Measurements from ENCODE around the gene ANKRD37.
A peak's percentile ranks its signal among the peaks of the same experiment; 100 is the strongest.

Gene ANKRD37

DNA sequence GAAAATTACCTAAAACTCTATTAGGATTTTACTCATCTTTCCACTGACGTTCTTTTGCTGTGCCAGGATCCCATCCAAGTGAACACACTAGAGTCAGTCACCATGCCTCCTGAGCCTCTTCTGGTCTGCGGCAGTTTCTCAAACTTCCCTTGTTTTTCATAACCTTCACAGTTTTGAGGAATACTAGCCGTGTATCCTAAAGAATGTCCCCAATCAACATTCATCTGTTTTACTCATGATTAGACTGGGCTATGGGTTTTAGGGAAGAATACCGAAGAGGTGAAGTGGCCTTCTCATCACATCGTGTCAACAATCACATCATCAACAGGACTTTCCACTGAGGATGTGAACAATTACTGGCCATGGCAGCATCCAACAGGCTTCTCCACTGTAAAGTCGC, 5.7 kb upstream of the ANKRD37 start:
- no peak for TF ChIP-seq ZNF274 (IDR thresholded peaks at IDR 0.05; ENCODE audit: low read depth, low read length)
- no peak overlapping the region for H3K4me3 ChIP-seq (ENCODE audit: low read length)

DNA sequence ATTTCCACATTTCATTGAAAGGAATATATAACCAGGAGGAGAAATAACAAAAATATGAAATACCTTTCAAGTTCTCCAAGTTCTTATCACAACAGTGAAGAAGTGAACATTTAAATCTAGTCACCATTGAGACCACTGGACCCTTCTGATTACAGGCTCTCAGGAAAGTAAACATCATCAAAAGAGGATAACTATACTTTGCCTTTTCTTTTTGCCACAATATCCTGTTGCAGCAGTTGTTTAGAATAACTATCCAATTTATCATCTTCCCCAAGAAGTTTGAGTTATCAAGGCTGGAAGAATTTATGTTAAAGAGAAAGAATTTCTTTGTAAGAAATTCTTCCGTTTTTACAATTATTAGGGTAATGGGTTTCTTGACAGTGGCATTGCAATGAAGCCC, 4.5 kb upstream of the ANKRD37 start:
- H3K4me3 ChIP-seq (ENCODE audit: low read length): no peak overlapping the region
- TF ChIP-seq ZNF274 (IDR thresholded peaks at IDR 0.05; ENCODE audit: low read depth, low read length): no peak

DNA sequence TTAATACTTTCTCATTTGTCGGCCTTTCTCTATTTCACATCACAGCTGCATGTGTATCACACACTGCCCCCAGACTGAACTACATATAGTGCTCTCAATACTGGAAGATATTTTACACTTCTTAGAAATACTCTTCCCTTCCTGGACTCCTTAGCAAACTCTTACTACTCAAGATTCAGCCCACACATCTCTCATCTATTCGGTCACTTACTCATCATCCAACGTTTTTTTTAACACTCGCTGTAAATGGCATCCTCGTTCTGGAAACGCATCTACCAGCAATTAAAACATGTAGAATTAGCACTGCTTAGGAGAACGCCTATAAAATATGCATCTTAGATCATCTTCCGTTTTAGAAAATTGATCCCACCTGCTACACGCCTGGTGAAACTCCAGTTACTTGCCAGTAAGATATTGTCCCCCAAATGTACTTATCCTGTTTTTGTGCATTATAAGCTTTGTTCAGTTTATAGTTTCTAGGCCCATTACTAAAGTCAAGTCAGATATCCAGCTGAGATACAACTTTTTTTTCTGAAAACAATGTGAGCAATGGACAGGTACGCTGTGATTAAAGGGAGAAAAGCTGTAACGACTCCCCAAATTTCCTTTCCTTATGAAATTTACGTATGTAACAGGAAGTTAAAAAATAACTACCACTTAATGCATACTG, 1.9 kb upstream of the ANKRD37 start:
- no peak for TF ChIP-seq ZNF274 (IDR thresholded peaks at IDR 0.05; ENCODE audit: low read depth, low read length)
- peak overlapping the region; percentile 71; the same call in 1 of the 2 replicates for H3K4me3 ChIP-seq (ENCODE audit: low read length)

DNA sequence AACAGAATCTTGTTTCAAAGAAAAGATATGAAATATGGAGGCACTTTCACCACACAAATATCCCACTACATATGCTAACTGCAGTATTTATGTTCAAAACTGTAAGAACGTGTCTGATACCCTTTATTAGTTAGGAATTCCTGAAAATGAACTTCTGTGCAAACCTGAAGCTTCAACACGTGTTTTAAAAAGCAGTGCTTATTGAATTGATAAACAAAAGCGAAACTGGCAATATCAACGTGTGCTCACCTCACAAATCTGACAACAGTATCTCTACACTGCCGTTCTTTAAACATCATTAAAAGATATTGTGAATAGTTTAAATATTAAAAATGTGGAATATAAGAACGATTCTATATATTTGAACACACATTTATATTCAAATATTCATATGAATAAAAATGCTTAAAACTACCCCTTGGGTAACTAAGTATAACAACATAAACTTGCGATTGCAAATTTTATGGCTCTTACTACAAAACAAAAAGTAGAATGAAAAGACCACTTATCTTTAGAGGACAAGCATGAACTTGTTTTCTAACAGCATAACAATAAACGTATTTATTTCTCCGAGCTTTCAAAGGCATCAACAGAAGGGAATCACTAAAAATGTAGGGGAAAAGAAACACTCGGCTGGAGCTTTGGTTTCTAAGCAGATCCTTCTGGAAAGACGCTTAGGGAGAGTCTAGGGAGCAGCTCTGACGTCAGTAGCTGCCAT, 1.2 kb upstream of the ANKRD37 start, which contains the start of gene LRP2BP:
LRP2BP (minus strand) TSS at position 687 of the 718 bp plus-strand sequence. CDS start 17,738 bp downstream, outside the sequence.
- TF ChIP-seq ZNF274 (IDR thresholded peaks at IDR 0.05; ENCODE audit: low read depth, low read length): no peak
- peak within 1 kb of the TSS; percentile 71 for H3K4me3 ChIP-seq (ENCODE audit: low read length)

DNA sequence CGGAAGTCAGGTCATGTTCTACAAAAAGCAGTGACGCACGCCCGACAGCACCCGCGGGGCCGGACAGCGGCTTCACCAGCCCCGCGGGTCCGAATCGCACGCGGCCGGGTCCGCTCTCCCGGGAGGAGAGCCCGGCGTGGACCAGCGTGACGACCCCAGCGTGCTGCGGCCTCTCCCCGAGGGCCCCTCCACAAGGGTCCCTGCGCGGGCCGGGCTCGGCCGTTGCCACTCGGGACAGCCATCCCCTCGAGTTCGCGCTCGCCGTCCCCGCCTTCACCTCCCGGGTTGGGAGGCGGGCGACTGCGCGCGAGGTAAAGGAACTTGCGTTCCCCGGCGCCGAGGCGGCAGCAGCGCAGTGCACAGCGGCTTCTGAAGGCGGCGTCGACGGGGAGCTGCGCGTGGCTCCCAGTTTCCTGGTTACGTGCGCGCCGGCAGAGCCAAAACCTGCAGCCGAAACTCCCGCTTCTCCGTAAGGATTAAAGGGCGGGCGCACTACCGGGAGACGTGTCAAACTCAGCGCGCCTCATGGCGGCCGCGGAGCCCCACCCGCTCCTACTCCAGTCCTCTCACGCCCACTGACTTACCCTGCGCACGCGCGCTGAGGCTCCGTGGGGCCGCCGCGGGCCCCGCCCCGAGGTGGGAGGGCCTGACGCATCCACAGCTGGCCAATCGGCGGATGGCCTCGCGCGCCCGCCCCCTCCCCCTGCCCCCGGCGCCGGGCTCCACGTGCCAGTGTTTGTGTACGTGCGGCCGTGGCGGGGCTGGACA, 501 bp upstream of the ANKRD37 start:
- peak overlapping the region; percentile 71 for H3K4me3 ChIP-seq (ENCODE audit: low read length)
- TF ChIP-seq ZNF274 (IDR thresholded peaks at IDR 0.05; ENCODE audit: low read depth, low read length): no peak

DNA sequence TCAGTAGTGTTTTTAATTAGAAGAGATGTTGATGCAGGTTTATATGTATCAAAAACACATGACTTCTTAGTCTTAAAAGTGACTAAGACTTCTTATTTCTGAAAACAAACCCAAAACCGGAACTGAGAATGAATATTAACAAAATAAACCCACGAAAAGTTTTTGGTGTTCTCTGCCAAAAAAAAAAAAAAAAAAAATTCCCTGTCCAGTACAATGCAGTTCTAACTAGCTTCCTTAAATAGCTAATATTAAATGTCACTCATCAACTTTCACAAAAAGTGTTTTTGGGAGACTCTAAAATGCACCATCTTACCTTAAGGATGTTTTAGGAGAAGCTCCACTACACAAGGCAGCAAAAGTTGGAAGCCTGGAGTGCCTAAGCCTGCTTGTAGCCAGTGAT, 2.0 kb downstream of the ANKRD37 start:
- no peak overlapping the region for H3K4me3 ChIP-seq (ENCODE audit: low read length)
- no peak for TF ChIP-seq ZNF274 (IDR thresholded peaks at IDR 0.05; ENCODE audit: low read depth, low read length)

DNA sequence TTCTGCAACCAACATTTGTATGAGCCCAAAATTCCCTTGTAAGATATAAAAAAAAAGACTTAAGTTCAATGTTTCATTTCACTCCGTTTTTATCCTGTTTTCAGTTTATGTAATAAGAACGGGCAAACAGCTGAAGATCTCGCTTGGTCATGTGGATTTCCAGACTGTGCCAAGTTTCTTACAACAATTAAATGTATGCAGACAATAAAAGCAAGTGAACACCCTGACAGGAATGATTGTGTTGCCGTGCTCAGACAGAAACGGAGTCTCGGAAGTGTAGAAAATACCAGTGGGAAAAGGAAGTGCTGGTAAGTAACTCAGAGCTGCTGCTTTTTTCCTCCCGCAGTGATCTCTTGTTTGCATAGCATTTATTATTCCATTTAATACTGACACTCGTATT, 2.8 kb downstream of the ANKRD37 start:
- no peak overlapping the region for H3K4me3 ChIP-seq (ENCODE audit: low read length)
- TF ChIP-seq ZNF274 (IDR thresholded peaks at IDR 0.05; ENCODE audit: low read depth, low read length): no peak

DNA sequence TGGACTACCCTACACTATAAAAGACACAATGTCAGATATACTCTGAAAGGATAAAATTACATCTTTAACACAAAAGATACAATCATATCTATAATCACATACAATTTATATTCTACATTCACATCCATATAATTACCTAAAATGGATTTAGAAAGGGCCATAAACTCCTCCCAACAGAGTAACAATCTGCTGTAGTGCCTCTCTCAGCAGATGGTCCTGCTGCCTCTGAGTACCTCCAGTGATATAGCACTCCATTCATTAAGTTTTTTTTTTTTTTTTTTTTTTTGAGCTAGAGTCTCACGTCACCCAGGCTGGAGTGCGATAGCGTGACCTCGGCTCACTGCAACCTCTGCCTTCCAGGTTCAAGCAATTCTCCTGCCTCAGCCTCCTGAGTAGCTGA, 7.4 kb downstream of the ANKRD37 start:
- no peak for TF ChIP-seq ZNF274 (IDR thresholded peaks at IDR 0.05; ENCODE audit: low read depth, low read length)

DNA sequence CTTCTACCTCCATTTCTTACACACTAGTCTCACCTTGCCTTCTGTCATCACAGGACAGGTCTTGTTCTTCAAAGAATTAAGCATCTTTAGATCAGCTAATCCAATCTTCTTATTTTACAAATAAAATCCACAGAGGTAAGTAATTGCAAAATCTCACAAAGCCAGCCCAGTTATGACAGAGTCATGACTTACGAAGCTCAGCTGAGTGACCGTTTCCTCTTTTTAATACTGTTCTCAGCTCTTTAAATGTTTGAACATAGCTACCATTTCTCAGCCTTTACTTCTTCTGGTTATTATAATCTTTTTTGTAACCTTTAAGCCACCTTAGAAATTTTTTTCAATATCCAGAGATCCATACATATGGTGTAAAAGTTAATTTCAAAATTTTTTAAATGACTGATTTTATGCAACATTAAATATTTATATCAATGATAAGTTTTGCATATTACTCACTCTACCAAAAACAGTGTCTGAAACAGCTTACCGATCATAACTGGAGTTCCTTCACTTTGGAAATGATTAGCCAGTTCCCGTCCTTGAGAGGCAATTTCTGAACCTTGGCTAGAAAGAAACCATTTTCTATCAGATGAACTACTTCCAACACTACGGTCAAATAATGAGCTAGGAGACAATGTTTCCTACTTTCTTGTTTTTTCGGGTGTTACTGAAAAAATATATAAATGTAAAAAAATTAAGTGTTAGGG, 8.8 kb downstream of the ANKRD37 start:
- no peak for TF ChIP-seq ZNF274 (IDR thresholded peaks at IDR 0.05; ENCODE audit: low read depth, low read length)
- no peak overlapping the region for H3K4me3 ChIP-seq (ENCODE audit: low read length)

More for the DNA sequence above, 7.4 kb downstream of the ANKRD37 start:
- H3K4me3 ChIP-seq (ENCODE audit: low read length): no peak overlapping the region

DNA sequence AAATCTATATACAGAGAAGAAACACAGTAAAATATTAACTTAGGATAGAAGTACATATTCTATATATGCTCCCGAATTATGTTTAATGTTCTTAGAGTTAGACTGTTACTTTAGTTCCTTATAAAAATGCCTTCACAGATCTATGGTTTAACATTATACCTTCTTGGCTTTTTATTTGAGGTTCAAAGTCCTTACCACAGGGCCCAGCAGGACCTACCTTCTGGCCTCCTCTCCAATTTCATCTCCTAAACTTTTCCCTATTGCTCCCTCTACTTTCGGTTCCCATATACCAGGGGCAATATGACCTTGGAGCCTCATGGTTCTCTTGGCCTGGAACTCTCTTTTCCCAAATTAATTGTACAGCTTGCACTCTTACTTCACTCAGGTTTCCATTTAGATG, 11.8 kb downstream of the ANKRD37 start:
- TF ChIP-seq ZNF274 (IDR thresholded peaks at IDR 0.05; ENCODE audit: low read depth, low read length): no peak
- no peak overlapping the region for H3K4me3 ChIP-seq (ENCODE audit: low read length)

DNA sequence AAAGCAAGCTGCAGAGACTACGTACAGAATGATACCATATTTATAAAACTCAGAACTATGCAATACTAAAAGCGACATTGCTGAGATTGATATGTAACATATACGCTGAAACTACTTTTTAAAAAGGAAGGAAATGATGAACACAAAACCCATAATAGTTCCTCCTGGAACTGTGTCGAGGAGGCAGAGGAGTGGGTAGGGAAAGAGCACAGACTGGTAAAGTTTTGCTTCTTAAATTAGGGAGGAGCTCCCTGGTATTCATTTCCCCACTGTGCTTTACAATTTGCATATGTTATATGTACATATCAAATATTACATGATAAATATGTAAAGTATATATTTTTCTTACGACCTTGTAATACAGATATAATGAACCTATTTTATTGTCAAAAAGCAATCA, 15.2 kb downstream of the ANKRD37 start:
- no peak overlapping the region for H3K4me3 ChIP-seq (ENCODE audit: low read length)
- no peak for TF ChIP-seq ZNF274 (IDR thresholded peaks at IDR 0.05; ENCODE audit: low read depth, low read length)

DNA sequence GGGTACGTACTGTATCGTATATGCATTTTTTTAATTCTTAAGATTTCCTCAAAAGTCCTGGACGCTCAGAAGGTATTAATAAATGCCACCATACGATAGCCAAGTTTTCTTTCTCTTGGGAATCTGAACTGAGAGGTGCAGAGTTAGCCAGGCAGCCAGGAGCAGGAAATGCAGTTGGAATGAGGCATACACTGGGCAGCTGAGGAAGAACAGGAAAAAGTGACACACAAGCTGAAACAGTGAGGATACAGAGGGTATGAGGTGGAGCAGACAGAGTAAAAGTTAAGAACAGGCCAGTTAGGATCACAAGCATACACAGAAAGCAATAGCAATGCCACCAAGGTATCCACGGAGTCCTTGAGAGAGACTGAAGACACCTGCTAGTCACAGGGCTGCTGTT, 15.8 kb downstream of the ANKRD37 start:
- no peak overlapping the region for H3K4me3 ChIP-seq (ENCODE audit: low read length)
- no peak for TF ChIP-seq ZNF274 (IDR thresholded peaks at IDR 0.05; ENCODE audit: low read depth, low read length)

DNA sequence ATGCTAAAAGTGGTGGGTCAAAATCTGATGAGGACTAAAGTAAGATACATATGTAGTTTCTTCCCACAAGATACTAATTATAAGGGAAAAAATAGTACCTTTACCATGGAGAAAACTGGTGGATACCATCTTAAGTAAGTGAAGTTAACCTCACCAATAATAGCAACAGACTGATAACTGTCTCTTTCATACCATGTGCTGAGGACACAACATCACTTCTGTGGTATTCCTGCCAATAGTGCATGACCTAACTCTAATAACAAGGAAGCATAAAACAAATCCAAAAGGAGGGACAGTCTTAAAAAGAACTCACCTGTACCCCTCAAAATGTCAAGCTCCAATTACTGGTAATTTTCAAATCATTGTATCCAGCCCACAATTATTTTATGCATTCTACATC, 20.3 kb downstream of the ANKRD37 start:
- no peak for TF ChIP-seq ZNF274 (IDR thresholded peaks at IDR 0.05; ENCODE audit: low read depth, low read length)
- no peak overlapping the region for H3K4me3 ChIP-seq (ENCODE audit: low read length)

All from GM08714 (cell line).